ENCODE results near the gene FAM76B. TPM values are rescaled to one million over a fixed set of nuclear protein-coding genes. Genes with fewer than 3 reads are reported as not detected.
A peak's percentile ranks its signal among the peaks of the same experiment; 100 is the strongest.

FAM76B gene
- total and polyA plus RNA-seq, 9 of the 15 experiments (the other 6 are each of a cell fraction or from before 2014, with no cell fraction given), result 22.5 to 60.0 (median 35.0) TPM

- TF ChIP-seq ELK3 (CRISPR knock-in tag; IDR thresholded peaks at IDR 0.05), result no peak
- no peak; the same call in 1 of the 2 replicates for TF ChIP-seq KLF1 (tag; IDR thresholded peaks at IDR 0.05)
- TF ChIP-seq ETS2 (tag; IDR thresholded peaks at IDR 0.05; ENCODE audit: borderline replicate concordance, poor library complexity, severe bottlenecking), result no peak
- no peak; the same call in 1 of the 2 replicates for TF ChIP-seq VEZF1 (CRISPR knock-in tag; IDR thresholded peaks at IDR 0.05)
- TF ChIP-seq ZNF121 (CRISPR knock-in tag; conservative IDR thresholded peaks at IDR 0.05), result no peak
- no peak for TF ChIP-seq ZNF217 (CRISPR knock-in tag; IDR thresholded peaks at IDR 0.05)
- 0 out of 3 replicates have a peak, but pooled peaks of 1 of the 2 experiments have one; percentile 3 for TF ChIP-seq CBX3 (IDR thresholded peaks at IDR 0.05; ENCODE audit: borderline replicate concordance in 1 of 2, low read length in 2 of 2)
- TF ChIP-seq FIP1L1 (IDR thresholded peaks at IDR 0.05; ENCODE audit: low read depth, low read length, poor library complexity, severe bottlenecking), result no peak
- TF ChIP-seq ZNF75A (CRISPR knock-in tag; IDR thresholded peaks at IDR 0.05), result no peak
- TF ChIP-seq GABPA (tag; conservative IDR thresholded peaks at IDR 0.05; ENCODE audit: low read depth), result peak; percentile 47
- no peak for TF ChIP-seq HDAC6 (IDR thresholded peaks at IDR 0.05; ENCODE audit: low read depth, low read length)
- no peak for TF ChIP-seq ZNF384 (IDR thresholded peaks at IDR 0.05; ENCODE audit: low read depth, low read length)
- no peak for TF ChIP-seq THRAP3 (IDR thresholded peaks at IDR 0.05; ENCODE audit: borderline replicate concordance)
- TF ChIP-seq DEAF1 (CRISPR knock-in tag; IDR thresholded peaks at IDR 0.05), result no peak
- peak; percentile 87 for TF ChIP-seq SUPT5H (IDR thresholded peaks at IDR 0.05)
- no peak for TF ChIP-seq ILF3 (IDR thresholded peaks at IDR 0.05; ENCODE audit: borderline replicate concordance)
- no peak for TF ChIP-seq HIVEP1 (CRISPR knock-in tag; IDR thresholded peaks at IDR 0.05)
- TF ChIP-seq SRSF9 (IDR thresholded peaks at IDR 0.05; ENCODE audit: borderline replicate concordance, low read depth, low read length), result no peak
- TF ChIP-seq TEAD1 (CRISPR knock-in tag; IDR thresholded peaks at IDR 0.05), result 0 out of 4 replicates have a peak, but pooled peaks of 1 of the 2 experiments have one; percentile 12
- TF ChIP-seq MBD2 (IDR thresholded peaks at IDR 0.05; ENCODE audit: borderline replicate concordance, low read depth), result peak; percentile 71
- TF ChIP-seq PHB2 (IDR thresholded peaks at IDR 0.05; ENCODE audit: low read depth), result no peak
- TF ChIP-seq ZNF124 (CRISPR knock-in tag; IDR thresholded peaks at IDR 0.05), result no peak
- TF ChIP-seq FOXK1 (CRISPR knock-in tag; IDR thresholded peaks at IDR 0.05; ENCODE audit: borderline replicate concordance), result peak; percentile 65; the same call in 1 of the 2 replicates
- TF ChIP-seq BHLHE40 (IDR thresholded peaks at IDR 0.05; ENCODE audit: low read length), result no peak
- TF ChIP-seq MAFG (tag; conservative IDR thresholded peaks at IDR 0.05), result no peak
- TF ChIP-seq NFE2 (IDR thresholded peaks at IDR 0.05; ENCODE audit: low read depth), result no peak
Measured at GRCh38 chr11:95790123-95790932, 746 bp upstream of the FAM76B start, which contains the start of gene CEP57 (continued).

All from K562 (cell line).